Epithelial cell of proximal tubule (primary cell): ENCODE results near the gene FAM32A. TPM values are rescaled to one million over a fixed set of nuclear protein-coding genes. Genes with fewer than 3 reads are reported as not detected.

Experiments
- DNase-seq: peaks from one replicate; pipeline ENCODE4 v3.0.0-alpha.2; 2011; ENCODE audit warnings: low read depth
- H3K4me3 ChIP-seq: 2 replicates; pipeline ENCODE4 v1.5.1; 2011; ENCODE audit warnings: low read depth, mild to moderate bottlenecking, low read length
- CTCF ChIP-seq: conservative IDR thresholded peaks from 2 replicates; pipeline ENCODE4 v1.5.1; 2012; ENCODE audit warnings: low read depth, mild to moderate bottlenecking, low read length
- total RNA-seq: library from RNA; depleted of rRNA; stranded (reverse); fragments of >200 nt; gene quantifications from 2 replicates; pipeline ENCODE4 v1.2.3, GENCODE V29; 2015

FAM32A gene
- total RNA-seq, 1 donor from 2014 or later: 119 TPM

DNA sequence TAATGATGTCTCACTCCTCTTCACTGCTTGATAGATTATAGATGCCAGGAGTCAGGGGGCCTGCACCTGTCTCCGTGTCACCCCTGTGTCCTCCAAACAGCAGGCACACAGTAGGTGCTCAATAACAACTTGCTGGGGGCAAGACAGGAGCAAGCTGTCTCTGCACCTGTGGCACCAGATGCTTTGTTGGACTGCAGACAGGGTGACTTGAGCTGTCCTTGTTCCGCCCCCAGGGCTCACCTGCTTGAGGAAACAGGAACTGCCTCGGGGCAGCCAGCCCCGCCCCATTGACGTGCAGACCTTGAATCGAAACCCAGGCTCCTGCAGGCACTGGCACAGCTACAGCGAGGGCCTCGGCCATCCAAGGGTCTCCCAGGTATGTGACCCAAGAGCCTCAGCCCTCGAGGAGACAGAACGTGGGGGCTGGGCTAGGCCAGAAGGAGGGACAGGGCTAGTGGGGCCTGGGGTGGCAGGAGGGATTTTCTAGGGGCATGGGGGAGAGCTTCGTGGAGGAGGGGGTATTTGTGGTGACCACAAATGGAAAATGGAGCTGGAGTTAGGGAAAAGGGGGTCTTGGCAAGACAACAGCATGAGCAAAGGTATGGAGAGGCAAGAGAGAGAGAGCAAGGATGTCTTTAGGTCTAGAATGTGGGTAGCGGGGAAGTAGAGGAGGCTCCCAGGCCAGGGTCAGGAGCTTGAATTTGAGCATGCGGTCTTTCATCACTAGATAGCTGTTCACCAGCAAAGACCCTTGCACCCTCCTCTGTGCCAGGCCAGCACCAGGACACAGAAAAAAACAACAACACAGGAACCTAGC lies 41.6 kb upstream of the FAM32A start, which contains the start of gene HSH2D:
TSS of gene HSH2D (plus strand) at position 287 of the 817 bp plus-strand sequence. CDS start 5,066 bp downstream, outside the sequence.
- TF ChIP-seq CTCF: no peak
- DNase-seq: no peak
- peak within 1 kb of the TSS; percentile 14 for H3K4me3 ChIP-seq

GRCh38 chr19:16144216-16144581 lies 41.0 kb upstream of the FAM32A start:
- no peak for DNase-seq
- no peak overlapping the region for H3K4me3 ChIP-seq
- no peak for TF ChIP-seq CTCF

DNA sequence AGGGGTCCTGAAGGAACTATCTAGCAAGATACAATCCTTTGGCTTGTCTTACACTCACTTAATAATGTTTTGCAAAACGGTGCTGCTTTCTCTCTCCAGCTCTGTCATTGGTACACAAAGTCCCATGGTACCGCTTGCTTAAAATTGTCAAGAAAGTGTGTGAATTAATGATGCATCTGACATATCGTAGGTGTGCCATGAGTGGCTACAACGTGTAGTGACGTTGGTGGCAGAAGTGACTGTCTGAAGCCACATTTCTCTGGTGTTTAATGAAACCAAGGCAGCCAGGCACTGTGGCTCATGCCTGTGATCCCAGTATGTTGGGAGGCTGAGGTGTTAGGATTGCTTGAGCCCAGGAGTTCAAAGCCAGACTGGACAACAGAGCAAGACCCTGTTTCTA lies 39.1 kb upstream of the FAM32A start:
- no peak for TF ChIP-seq CTCF
- no peak for DNase-seq
- no peak overlapping the region for H3K4me3 ChIP-seq

DNA sequence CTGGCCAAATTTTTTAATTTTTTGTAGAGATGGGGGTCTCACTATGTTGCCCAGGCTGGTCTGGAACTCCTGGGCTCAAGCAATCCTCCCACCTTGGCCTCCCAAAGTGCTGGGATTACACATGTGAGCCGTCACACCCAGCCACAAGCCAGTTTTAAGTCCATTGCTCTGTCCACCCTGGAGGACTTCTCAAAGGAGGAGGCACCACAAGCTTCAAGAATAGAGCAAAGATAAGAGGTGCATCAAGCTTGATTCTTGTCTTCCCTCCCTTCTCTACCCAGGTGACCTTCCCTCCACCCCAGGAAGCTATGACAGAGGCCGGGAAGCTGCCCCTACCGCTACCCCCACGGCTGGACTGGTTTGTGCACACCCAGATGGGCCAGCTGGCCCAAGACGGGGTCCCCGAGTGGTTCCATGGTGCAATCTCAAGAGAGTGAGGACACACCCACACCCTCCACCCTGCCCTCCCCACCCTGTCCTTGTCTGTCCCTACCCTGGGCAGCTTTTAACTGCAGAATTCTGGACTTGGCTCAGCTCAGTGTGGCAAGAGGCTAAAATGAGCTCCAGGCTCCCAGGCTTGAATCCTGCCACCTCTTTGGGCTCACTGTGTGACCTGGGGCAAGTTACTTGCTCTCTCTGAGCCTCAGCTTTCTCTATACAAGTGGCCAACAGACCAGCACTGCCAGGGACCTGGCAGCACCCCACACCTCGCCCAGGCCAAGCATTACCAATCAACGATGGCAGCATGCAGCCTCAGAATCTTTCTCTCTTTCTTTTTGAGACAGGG lies 36.6 kb upstream of the FAM32A start:
- no peak for TF ChIP-seq CTCF
- no peak overlapping the region for H3K4me3 ChIP-seq
- no peak for DNase-seq

- TF ChIP-seq CTCF: no peak
- H3K4me3 ChIP-seq: no peak overlapping the region
- no peak for DNase-seq
Observed at GRCh38 chr19:16153582-16154336, 31.5 kb upstream of the FAM32A start.

- TF ChIP-seq CTCF: no peak
- H3K4me3 ChIP-seq: no peak overlapping the region
- no peak for DNase-seq
Observed at GRCh38 chr19:16154557-16154956, 30.7 kb upstream of the FAM32A start.
